C4-2B (cell line): ENCODE results near the gene TTC39A.
A peak's percentile ranks its signal among the peaks of the same experiment; 100 is the strongest.

Experiments
- H3K27ac ChIP-seq: fragments of 450-650 bp; 2 replicates; pipeline ENCODE4 v1.5.1; 2017
- ZFX ChIP-seq: fragments of 450-650 bp; IDR thresholded peaks from 2 replicates; pipeline ENCODE4 v1.6.1; 2017
- TF ChIP-seq, protein P1 (sequence below): fragments of 450-650 bp; conservative IDR thresholded peaks from 2 replicates; pipeline ENCODE4 v1.5.1; 2017; ENCODE audit warnings: mild to moderate bottlenecking

TTC39A gene

DNA sequence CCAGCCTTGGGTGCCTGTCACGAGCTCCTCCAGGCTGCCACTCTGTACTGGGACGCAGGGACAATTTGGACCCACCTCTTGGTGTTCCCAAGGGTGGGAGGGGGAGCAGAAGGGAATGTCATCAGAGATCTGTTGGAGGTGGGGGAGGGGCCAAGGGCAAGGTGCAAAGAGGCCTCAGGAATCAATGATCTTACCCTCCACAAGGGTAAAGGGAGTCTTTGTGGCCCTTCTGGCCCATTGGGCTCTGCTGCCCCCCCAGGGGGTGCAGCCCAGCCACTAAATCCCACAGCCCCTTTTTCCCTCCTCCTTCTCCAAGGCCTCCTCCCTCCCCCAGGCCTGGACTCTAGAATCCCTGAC lies 8.5 kb downstream of the TTC39A start:
- TF ChIP-seq, protein P1, sequence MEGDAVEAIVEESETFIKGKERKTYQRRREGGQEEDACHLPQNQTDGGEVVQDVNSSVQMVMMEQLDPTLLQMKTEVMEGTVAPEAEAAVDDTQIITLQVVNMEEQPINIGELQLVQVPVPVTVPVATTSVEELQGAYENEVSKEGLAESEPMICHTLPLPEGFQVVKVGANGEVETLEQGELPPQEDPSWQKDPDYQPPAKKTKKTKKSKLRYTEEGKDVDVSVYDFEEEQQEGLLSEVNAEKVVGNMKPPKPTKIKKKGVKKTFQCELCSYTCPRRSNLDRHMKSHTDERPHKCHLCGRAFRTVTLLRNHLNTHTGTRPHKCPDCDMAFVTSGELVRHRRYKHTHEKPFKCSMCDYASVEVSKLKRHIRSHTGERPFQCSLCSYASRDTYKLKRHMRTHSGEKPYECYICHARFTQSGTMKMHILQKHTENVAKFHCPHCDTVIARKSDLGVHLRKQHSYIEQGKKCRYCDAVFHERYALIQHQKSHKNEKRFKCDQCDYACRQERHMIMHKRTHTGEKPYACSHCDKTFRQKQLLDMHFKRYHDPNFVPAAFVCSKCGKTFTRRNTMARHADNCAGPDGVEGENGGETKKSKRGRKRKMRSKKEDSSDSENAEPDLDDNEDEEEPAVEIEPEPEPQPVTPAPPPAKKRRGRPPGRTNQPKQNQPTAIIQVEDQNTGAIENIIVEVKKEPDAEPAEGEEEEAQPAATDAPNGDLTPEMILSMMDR: no peak
- no peak for TF ChIP-seq ZFX
- no peak overlapping the region for H3K27ac ChIP-seq

- TF ChIP-seq, protein P1: no peak
- no peak for TF ChIP-seq ZFX
- H3K27ac ChIP-seq: no peak overlapping the region
Observed at GRCh38 chr1:51320967-51321923, 9.1 kb downstream of the TTC39A start.

- H3K27ac ChIP-seq: no peak overlapping the region
- TF ChIP-seq, protein P1: no peak
- no peak for TF ChIP-seq ZFX
Observed at GRCh38 chr1:51317798-51318197, 12.6 kb downstream of the TTC39A start.

DNA sequence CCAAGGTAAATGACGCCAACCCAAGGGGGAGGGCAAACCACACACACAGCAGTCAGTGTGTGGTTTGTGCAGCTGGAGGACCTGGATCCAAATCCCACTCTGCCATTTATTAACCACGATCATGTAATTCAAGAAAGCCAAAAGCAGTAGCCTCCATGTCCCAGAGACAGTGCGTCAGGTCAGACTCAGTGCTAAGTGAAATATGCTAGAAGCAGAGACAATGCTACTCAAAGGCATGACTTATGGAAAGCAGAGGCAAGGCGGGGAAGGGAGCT lies 13.6 kb downstream of the TTC39A start:
- no peak overlapping the region for H3K27ac ChIP-seq
- TF ChIP-seq, protein P1: no peak
- no peak for TF ChIP-seq ZFX

- no peak overlapping the region for H3K27ac ChIP-seq
- no peak for TF ChIP-seq ZFX
- TF ChIP-seq, protein P1: no peak
Observed at GRCh38 chr1:51316113-51316845, 14.1 kb downstream of the TTC39A start.

DNA sequence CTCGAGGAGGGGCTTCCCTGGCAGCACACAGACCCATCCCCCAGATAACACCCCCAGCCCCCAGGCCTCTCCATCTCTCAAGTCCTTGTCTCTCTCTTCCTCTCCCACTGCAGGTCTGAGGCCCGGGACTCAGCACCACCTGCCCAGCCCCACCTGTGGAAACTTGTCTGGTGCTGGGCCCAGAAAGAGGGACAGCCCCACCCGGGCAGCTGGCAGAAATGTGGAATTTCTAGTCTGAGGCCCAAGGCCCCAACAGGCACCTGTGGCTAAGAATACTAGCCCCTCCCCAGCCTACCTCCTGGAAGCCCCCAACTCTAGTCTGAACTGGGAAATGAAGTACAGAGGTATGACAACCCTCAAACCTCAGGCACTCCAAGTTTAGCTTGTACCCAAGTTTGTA lies 15.4 kb downstream of the TTC39A start:
- H3K27ac ChIP-seq: peak overlapping the region; percentile 79
- TF ChIP-seq, protein P1: no peak
- TF ChIP-seq ZFX: no peak
